ENCODE results near the gene FOXRED2. TPM values are rescaled to one million over a fixed set of nuclear protein-coding genes. Genes with fewer than 3 reads are reported as not detected.

FOXRED2 gene
- total RNA-seq (2014; rRNA removed; shearing (Covaris generic)), result 0.88 and 6.3 TPM in 2 replicates

DNA sequence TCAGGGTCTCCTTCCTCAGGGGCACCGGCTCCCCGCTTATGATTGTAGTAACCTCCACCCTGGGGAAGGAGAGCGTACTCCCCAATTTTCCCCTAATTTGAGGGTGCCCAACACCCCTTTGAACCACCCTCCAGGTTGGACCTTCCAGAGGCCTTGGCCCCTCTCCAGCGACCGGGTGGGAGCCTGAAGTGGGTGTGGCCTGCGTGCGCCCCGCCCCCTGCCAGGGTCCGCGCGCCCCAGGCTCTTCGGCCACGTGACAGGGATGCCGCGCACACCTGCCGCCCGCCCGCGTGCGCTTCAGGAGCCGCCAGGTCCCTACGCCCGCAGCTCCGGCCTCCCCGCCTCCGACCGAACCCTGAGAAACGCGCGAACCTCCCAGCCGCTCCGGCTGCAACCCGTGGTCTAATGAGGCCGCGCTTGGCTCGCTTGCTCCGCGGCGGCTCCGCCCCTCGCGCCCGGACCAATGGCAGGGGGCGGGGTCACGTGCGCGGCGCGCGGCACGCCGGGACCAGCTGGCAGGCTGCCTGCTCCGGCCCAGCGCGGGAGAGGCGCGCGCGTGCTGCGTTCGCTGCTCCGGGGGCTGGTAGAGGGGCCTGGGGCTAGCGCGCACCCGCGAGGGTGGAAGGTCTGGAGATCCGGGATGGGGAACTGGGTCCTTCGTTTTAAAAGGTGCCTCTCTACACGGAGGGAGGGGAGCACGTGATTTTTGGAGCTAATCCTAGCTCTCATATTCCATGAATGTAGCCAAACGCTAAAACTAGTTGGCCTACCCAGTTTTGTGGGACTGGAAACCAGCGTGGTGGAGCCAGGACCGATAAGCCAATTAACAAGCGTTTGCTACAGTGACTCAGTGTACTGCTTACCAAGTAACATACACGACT, at the start of gene FOXRED2:
Gene FOXRED2 (minus strand): TSS at position 404 of the 881 bp plus-strand sequence. CDS start 618 bp downstream, outside the sequence.
- H3K9me3 ChIP-seq (replicated peaks), result peaks cover 9% of the 10 kb centered on the region
- DNase-seq (ENCODE audit: low read depth in 1 of 2, low spot score in 2 of 2), result peak; percentile 79 to 82
- peaks cover 15% of the 10 kb centered on the region for H3K4me1 ChIP-seq (replicated peaks)
- H3K36me3 ChIP-seq, result peaks cover 22% of the 10 kb centered on the region
- H3K27ac ChIP-seq, result no peak within 1 kb of the TSS
- peak within 1 kb of the TSS; percentile 46 for H3K4me3 ChIP-seq
- no peaks in the 10 kb centered on the region for H3K27me3 ChIP-seq (replicated peaks)

DNA sequence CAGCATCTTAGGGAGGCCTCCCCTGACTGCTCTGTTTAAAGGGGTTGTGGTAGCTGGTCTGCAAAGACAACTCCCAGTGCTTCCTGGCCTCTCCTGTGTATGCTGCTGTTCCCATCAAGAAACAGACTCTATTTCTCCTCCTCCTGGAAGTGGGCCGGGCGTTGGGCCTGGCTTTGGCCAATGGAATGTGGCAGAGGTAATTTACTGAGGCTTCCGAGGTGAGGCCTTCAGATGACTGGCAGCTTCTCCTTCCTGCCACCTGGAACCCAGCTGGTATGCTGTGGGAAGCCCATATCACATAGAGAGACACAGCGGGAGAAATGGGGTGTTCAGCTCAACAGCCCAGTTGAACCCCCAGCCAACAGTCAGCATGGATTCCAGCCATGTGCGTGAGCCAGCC, 47.3 kb upstream of the FOXRED2 start:
- Histone ChIP-seq H3K27me3 (replicated peaks) (peaks cover 24% of the 10 kb centered on the region), H3K4me3 (no peak overlapping the region), H3K4me1 (replicated peaks) (no peaks in the 10 kb centered on the region), H3K36me3 (no peaks in the 10 kb centered on the region), H3K9me3 (replicated peaks) (no peaks in the 10 kb centered on the region), H3K27ac (no peak overlapping the region)
- no peak for DNase-seq (ENCODE audit: low read depth in 1 of 2, low spot score in 2 of 2)

DNA sequence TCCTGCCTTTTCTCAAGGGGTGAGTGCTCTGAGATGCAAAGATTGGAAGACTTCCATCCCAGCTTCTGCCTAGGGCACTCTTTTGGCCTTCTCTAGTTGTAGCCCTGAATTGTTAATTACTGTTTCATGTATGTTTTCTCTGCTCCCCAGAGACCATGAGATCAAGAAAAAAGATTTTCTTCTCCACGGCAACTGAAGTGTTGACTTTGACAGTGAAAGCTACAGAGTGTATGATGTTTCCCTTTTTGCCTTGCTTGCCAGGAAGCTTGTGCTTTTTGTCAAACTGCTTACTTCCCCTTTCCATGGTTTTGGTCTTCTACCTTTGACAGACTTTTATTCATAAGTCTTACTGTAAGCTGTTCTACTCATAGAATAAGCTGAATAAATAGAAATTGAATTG, 45.4 kb upstream of the FOXRED2 start:
- H3K9me3 ChIP-seq (replicated peaks), result no peaks in the 10 kb centered on the region
- H3K27ac ChIP-seq, result no peak overlapping the region
- H3K36me3 ChIP-seq, result no peaks in the 10 kb centered on the region
- peaks cover 24% of the 10 kb centered on the region for H3K27me3 ChIP-seq (replicated peaks)
- DNase-seq (ENCODE audit: low read depth in 1 of 2, low spot score in 2 of 2), result no peak
- peaks cover 3% of the 10 kb centered on the region for H3K4me1 ChIP-seq (replicated peaks)
- H3K4me3 ChIP-seq, result no peak overlapping the region

DNA sequence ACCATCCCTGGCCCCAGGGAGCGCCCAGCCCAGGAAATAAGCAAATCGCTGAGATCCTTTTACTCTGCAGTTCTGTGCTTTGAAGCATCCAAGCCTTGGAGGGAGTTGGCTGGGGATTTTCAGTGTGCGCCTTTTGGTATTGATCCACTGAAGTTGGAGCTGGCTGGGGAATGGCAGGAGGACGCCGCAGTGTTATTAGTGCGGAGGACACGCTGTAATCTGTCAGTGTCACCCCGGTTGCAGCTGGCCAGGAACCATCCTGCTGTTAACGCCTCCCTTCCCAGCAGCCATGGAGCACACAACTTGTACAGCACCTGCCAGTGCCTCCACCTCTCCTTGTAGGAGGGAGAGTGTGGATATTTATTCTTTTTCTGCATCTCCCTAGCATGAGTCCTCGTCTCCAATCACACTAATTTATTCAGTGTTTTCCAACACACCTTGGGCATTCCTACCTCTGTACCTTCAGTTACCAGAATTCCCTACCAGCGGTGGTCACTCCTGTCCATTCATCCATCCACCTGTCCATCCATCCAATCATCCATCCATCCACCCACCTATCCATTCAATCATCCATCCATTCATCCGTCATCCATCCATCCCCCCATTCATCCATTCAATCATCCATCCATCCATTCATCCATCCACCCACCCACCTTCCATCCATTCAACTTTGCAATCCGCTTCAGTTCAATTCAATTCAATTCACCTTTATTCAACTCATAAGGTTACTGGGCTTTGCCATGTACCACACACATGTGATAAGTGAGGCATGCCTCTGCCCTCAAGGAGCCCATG, 44.1 kb upstream of the FOXRED2 start:
- DNase-seq (ENCODE audit: low read depth in 1 of 2, low spot score in 2 of 2), result no peak
- Histone ChIP-seq H3K4me1 (replicated peaks) (peaks cover 14% of the 10 kb centered on the region), H3K27me3 (replicated peaks) (peaks cover 24% of the 10 kb centered on the region), H3K36me3 (no peaks in the 10 kb centered on the region), H3K4me3 (no peak overlapping the region), H3K27ac (no peak overlapping the region), H3K9me3 (replicated peaks) (no peaks in the 10 kb centered on the region)

DNA sequence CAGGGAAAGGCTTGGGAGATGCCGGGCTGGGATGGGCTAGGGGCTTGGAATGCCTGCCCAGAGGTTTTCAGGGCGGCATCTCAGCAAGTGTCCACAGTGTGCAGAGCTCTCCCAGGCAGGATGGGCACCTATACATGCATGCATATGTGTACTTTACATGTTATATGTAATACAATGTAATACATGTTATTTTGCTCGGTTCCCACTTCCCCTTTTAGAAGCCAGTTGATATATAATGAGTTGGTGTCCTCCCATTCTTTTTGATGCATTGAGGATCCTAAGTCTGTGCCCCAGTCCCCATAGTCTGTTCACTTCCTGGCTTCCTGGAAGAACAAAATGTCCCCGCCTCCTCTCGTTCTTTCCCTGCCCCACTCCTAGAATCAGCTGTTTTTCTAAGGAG, 42.2 kb upstream of the FOXRED2 start:
- no peak overlapping the region for H3K4me3 ChIP-seq

GRCh38 chr22:36548606-36549005, 41.8 kb upstream of the FOXRED2 start:
- Histone ChIP-seq H3K27ac (no peak overlapping the region), H3K27me3 (replicated peaks) (peaks cover 24% of the 10 kb centered on the region), H3K36me3 (no peaks in the 10 kb centered on the region), H3K4me1 (replicated peaks) (peaks cover 15% of the 10 kb centered on the region), H3K4me3 (no peak overlapping the region), H3K9me3 (replicated peaks) (no peaks in the 10 kb centered on the region)
- no peak for DNase-seq (ENCODE audit: low read depth in 1 of 2, low spot score in 2 of 2)

More for the DNA sequence above, 42.2 kb upstream of the FOXRED2 start:
- Histone ChIP-seq H3K4me1 (replicated peaks) (peaks cover 15% of the 10 kb centered on the region), H3K27ac (no peak overlapping the region), H3K27me3 (replicated peaks) (peaks cover 24% of the 10 kb centered on the region), H3K36me3 (no peaks in the 10 kb centered on the region), H3K9me3 (replicated peaks) (no peaks in the 10 kb centered on the region)
- no peak for DNase-seq (ENCODE audit: low read depth in 1 of 2, low spot score in 2 of 2)

DNA sequence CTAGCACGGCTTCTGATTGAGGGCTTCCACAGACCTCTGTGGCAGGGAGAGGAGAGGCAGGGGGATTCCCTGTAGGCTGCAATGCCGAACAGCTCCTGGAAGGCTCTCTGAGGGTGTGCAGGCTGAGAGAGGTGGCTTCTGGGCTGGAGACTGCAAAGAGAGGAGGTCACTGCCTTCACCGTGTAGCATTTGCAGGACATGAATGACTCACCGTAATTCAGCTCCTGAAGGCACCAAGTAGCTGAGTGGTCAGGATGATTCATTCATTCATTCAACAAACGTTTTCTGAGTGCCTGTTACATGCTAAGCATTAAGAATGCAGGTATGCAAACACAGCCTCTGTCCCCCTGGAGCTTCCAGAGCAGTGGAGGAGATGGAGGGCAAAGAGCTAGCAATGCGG, 40.1 kb upstream of the FOXRED2 start:
- peak; percentile 64 to 80 for DNase-seq (ENCODE audit: low read depth in 1 of 2, low spot score in 2 of 2)

GRCh38 chr22:36546092-36546804, 39.4 kb upstream of the FOXRED2 start:
- Histone ChIP-seq H3K36me3 (no peaks in the 10 kb centered on the region), H3K27ac (no peak overlapping the region), H3K27me3 (replicated peaks) (peaks cover 11% of the 10 kb centered on the region), H3K4me1 (replicated peaks) (peaks cover 26% of the 10 kb centered on the region), H3K4me3 (no peak overlapping the region), H3K9me3 (replicated peaks) (no peaks in the 10 kb centered on the region)
- DNase-seq (ENCODE audit: low read depth in 1 of 2, low spot score in 2 of 2), result peak; percentile 40 to 70

More for the DNA sequence above, 40.1 kb upstream of the FOXRED2 start:
- Histone ChIP-seq H3K36me3 (no peaks in the 10 kb centered on the region), H3K9me3 (replicated peaks) (no peaks in the 10 kb centered on the region), H3K27me3 (replicated peaks) (peaks cover 18% of the 10 kb centered on the region), H3K4me1 (replicated peaks) (peaks cover 19% of the 10 kb centered on the region), H3K4me3 (no peak overlapping the region), H3K27ac (no peak overlapping the region)

- peaks cover 31% of the 10 kb centered on the region for H3K4me1 ChIP-seq (replicated peaks)
- H3K36me3 ChIP-seq, result no peaks in the 10 kb centered on the region
- H3K27ac ChIP-seq, result no peak overlapping the region
- DNase-seq (ENCODE audit: low read depth in 1 of 2, low spot score in 2 of 2), result no peak
- H3K4me3 ChIP-seq, result no peak overlapping the region
- H3K27me3 ChIP-seq (replicated peaks), result no peaks in the 10 kb centered on the region
- H3K9me3 ChIP-seq (replicated peaks), result no peaks in the 10 kb centered on the region
Observed at GRCh38 chr22:36544107-36544620, 37.3 kb upstream of the FOXRED2 start.

DNA sequence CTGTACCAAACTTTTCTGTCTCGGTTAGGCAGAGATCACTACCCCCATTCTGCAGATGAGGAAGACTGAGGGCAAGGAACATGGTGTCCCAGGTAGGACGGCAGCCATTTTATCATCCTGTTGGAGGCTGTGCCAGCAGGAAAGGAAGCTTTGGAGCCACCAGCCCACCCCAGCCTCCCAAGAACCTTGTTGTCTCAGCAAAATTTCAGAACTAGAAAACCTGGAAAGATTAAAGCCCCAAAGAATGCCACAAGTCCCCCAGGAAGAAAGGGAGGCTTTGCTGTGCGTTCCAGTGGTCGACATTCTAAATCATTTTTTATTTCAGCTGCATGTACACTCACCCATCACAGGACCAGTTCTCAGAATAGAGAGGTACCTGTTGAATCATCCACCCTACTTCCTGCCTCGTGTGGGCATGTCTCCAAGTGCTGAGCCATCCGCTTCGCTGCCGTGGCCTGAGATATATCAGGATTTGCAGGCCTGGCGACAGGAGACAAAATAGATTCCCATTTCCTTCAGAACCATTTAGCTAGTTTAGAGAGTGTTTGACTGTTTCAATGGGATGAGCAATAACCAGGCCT, 35.1 kb upstream of the FOXRED2 start:
- Histone ChIP-seq H3K4me3 (no peak overlapping the region), H3K36me3 (no peaks in the 10 kb centered on the region), H3K27me3 (replicated peaks) (no peaks in the 10 kb centered on the region), H3K27ac (peak overlapping the region; percentile 34; the same call in 1 of the 2 replicates), H3K4me1 (replicated peaks) (peaks cover 24% of the 10 kb centered on the region), H3K9me3 (replicated peaks) (no peaks in the 10 kb centered on the region)
- DNase-seq (ENCODE audit: low read depth in 1 of 2, low spot score in 2 of 2), result peak; percentile 32 to 61

DNA sequence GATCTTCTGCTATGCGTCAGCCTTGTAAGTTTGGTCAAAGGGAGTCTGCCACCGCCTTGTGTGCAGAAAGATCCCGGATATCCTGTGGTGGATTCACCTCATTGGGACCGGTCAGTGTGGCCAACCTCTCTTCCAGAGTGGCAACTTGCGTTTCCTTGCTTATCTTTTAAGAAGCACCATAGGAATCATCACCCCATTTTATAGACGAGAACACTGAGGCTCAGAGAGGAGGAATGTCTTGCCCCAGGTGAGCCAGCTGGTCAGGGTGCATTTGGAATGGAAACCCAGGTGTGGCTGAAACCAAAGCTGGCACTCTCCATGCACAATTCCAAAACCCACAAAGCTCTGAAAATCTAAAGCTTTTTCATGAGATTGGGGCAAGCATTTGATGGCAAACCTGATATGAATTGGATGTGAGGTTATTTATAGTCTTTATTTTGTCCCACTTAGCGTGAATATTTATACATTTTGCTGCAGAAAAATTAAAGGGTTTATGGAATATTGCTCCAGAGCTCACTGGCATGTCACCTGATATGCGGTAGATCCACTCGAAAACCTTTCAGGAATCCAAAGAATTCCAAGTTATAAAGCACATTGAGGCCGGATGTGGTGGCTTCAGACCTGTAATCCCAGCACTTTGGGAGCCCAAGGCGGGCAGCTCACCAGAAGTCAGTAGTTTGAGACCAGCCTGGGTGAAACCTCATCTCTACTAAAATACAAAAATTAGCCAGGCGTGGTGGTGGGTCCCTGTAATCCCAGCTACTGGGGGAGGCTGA, 34.2 kb upstream of the FOXRED2 start:
- H3K27me3 ChIP-seq (replicated peaks), result no peaks in the 10 kb centered on the region
- H3K36me3 ChIP-seq, result no peaks in the 10 kb centered on the region
- H3K27ac ChIP-seq, result peak overlapping the region; percentile 34; the same call in 1 of the 2 replicates
- H3K9me3 ChIP-seq (replicated peaks), result no peaks in the 10 kb centered on the region
- peaks cover 18% of the 10 kb centered on the region for H3K4me1 ChIP-seq (replicated peaks)
- H3K4me3 ChIP-seq, result no peak overlapping the region
- no peak for DNase-seq (ENCODE audit: low read depth in 1 of 2, low spot score in 2 of 2)

- H3K36me3 ChIP-seq, result no peaks in the 10 kb centered on the region
- DNase-seq (ENCODE audit: low read depth in 1 of 2, low spot score in 2 of 2), result no peak
- H3K27ac ChIP-seq, result no peak overlapping the region
- H3K4me3 ChIP-seq, result no peak overlapping the region
- no peaks in the 10 kb centered on the region for H3K27me3 ChIP-seq (replicated peaks)
- H3K9me3 ChIP-seq (replicated peaks), result no peaks in the 10 kb centered on the region
- peaks cover 16% of the 10 kb centered on the region for H3K4me1 ChIP-seq (replicated peaks)
Observed at GRCh38 chr22:36538529-36538928, 31.7 kb upstream of the FOXRED2 start.
